ENCODE data around the gene EFEMP1.

The EFEMP1 gene

DNA sequence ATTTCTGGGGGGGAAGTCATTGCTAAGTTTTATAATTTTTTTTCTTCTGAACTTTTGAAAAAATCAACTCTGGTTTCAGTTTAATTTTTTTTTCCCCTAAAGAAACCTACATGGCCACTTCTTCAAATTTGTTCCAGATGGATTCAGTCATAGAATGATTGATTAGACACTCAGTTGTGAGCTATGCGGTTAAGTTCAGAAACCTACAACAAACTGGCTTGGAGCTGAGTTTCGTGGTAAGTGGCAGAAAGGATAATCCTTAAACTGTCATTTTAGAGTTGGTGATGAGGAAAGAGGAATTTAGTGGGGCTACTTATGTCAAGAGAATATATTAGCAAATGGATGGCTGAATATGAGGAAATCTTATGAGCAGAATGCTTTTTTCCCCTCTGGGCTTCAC lies 23.7 kb downstream of the EFEMP1 start:
- no peak for DNase-seq (ENCODE audit: low read depth in 1 of 2, low spot score in 1 of 2)
- TF ChIP-seq SPI1 (IDR thresholded peaks at IDR 0.05; ENCODE audit: borderline replicate concordance, low read depth) (no peak), POLR2AphosphoS5 (IDR thresholded peaks at IDR 0.05; ENCODE audit: low read depth) (no peak), CTCF (IDR thresholded peaks at IDR 0.05; ENCODE audit: insufficient read depth, low read length) (no peak), GABPA (IDR thresholded peaks at IDR 0.05; ENCODE audit: low read depth) (no peak)
- TF ChIP-seq, protein P1, sequence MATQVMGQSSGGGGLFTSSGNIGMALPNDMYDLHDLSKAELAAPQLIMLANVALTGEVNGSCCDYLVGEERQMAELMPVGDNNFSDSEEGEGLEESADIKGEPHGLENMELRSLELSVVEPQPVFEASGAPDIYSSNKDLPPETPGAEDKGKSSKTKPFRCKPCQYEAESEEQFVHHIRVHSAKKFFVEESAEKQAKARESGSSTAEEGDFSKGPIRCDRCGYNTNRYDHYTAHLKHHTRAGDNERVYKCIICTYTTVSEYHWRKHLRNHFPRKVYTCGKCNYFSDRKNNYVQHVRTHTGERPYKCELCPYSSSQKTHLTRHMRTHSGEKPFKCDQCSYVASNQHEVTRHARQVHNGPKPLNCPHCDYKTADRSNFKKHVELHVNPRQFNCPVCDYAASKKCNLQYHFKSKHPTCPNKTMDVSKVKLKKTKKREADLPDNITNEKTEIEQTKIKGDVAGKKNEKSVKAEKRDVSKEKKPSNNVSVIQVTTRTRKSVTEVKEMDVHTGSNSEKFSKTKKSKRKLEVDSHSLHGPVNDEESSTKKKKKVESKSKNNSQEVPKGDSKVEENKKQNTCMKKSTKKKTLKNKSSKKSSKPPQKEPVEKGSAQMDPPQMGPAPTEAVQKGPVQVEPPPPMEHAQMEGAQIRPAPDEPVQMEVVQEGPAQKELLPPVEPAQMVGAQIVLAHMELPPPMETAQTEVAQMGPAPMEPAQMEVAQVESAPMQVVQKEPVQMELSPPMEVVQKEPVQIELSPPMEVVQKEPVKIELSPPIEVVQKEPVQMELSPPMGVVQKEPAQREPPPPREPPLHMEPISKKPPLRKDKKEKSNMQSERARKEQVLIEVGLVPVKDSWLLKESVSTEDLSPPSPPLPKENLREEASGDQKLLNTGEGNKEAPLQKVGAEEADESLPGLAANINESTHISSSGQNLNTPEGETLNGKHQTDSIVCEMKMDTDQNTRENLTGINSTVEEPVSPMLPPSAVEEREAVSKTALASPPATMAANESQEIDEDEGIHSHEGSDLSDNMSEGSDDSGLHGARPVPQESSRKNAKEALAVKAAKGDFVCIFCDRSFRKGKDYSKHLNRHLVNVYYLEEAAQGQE (IDR thresholded peaks at IDR 0.05; ENCODE audit: insufficient replicate concordance, low read depth): no peak
- no peaks in the 10 kb centered on the region for H3K27me3 ChIP-seq (ENCODE audit: insufficient read depth, poor library complexity, severe bottlenecking)
- no peak overlapping the region for H3K27ac ChIP-seq (replicated peaks)
- H3K4me3 ChIP-seq (replicated peaks; ENCODE audit: insufficient read depth, low read length): no peak overlapping the region

GRCh38 chr2:55898386-55899040 lies 25.1 kb downstream of the EFEMP1 start:
- DNase-seq (ENCODE audit: low read depth in 1 of 2, low spot score in 1 of 2): no peak
- no peaks in the 10 kb centered on the region for H3K27me3 ChIP-seq (ENCODE audit: insufficient read depth, poor library complexity, severe bottlenecking)
- TF ChIP-seq SPI1 (IDR thresholded peaks at IDR 0.05; ENCODE audit: borderline replicate concordance, low read depth) (no peak), POLR2AphosphoS5 (IDR thresholded peaks at IDR 0.05; ENCODE audit: low read depth) (no peak), CTCF (IDR thresholded peaks at IDR 0.05; ENCODE audit: insufficient read depth, low read length) (no peak), GABPA (IDR thresholded peaks at IDR 0.05; ENCODE audit: low read depth) (no peak)
- TF ChIP-seq, protein P1 (IDR thresholded peaks at IDR 0.05; ENCODE audit: insufficient replicate concordance, low read depth): no peak
- no peak overlapping the region for H3K4me3 ChIP-seq (replicated peaks; ENCODE audit: insufficient read depth, low read length)
- no peak overlapping the region for H3K27ac ChIP-seq (replicated peaks)

DNA sequence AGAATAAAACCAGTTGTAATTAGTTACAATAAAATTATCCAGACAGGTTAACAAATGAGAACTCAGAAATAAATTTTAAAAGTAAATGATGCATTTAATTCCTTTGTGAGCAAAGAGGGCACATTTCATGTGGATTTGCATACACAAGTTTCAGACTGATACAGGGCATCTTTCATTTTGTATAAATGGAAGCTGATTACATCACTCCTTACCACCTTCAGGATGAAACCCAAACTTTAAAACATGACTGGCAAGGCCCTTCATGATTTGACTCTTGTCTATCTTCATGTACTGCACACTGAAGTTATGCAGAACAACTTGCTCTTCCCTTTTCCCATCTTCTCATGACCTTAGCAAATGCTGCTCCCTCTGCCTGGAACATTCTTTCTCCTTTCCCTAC lies 26.9 kb downstream of the EFEMP1 start:
- Histone ChIP-seq H3K27ac (replicated peaks) (no peak overlapping the region), H3K4me3 (replicated peaks; ENCODE audit: insufficient read depth, low read length) (no peak overlapping the region), H3K27me3 (ENCODE audit: insufficient read depth, poor library complexity, severe bottlenecking) (no peaks in the 10 kb centered on the region)
- TF ChIP-seq GABPA (IDR thresholded peaks at IDR 0.05; ENCODE audit: low read depth) (no peak), SPI1 (IDR thresholded peaks at IDR 0.05; ENCODE audit: borderline replicate concordance, low read depth) (no peak), CTCF (IDR thresholded peaks at IDR 0.05; ENCODE audit: insufficient read depth, low read length) (no peak), POLR2AphosphoS5 (IDR thresholded peaks at IDR 0.05; ENCODE audit: low read depth) (no peak)
- TF ChIP-seq, protein P1 (IDR thresholded peaks at IDR 0.05; ENCODE audit: insufficient replicate concordance, low read depth): no peak
- no peak for DNase-seq (ENCODE audit: low read depth in 1 of 2, low spot score in 1 of 2)

All from HL-60 (cell line).